Cardiac muscle cell (in vitro differentiated cells and primary cell): ENCODE measurements around the gene XNDC1N. TPM values are rescaled to one million over a fixed set of nuclear protein-coding genes. Genes with fewer than 3 reads are reported as not detected.

Experiments
- DNase-seq, 2 donors: peaks; one replicate each; pipeline versions ENCODE4 v3.0.0 to v3.0.0-alpha.2; 2010 to 2017; ENCODE audit warnings: low read depth in 1 of 2, low spot score in 1 of 2
- H3K27ac ChIP-seq: fragments of 200-600 bp; sonication (generic); 2 replicates; pipeline ENCODE4 v1.5.1; 2016
- H3K27me3 ChIP-seq: fragments of 200-600 bp; sonication (generic); 2 replicates; pipeline ENCODE4 v1.6.0; 2016; ENCODE audit warnings: control low read depth
- H3K36me3 ChIP-seq: fragments of 200-600 bp; sonication (generic); 2 replicates; pipeline ENCODE4 v1.5.1; 2016; ENCODE audit warnings: control low read depth
- H3K4me1 ChIP-seq: fragments of 200-600 bp; sonication (generic); 2 replicates; pipeline ENCODE4 v1.8.1; 2017; ENCODE audit warnings: low read depth, mild to moderate bottlenecking, mixed run types
- H3K4me3 ChIP-seq: fragments of 200-600 bp; sonication (generic); 2 replicates; pipeline ENCODE4 v1.5.1; 2016; ENCODE audit warnings: mild to moderate bottlenecking
- H3K9me3 ChIP-seq: fragments of 200-600 bp; sonication (generic); 2 replicates; pipeline ENCODE4 v1.5.1; 2017; ENCODE audit warnings: low read depth, mild to moderate bottlenecking, control low read depth
- CTCF ChIP-seq: IDR thresholded peaks from 2 replicates; pipeline ENCODE4 v1.5.1; 2012; ENCODE audit warnings: low read depth, mild to moderate bottlenecking, low read length
- polyA plus RNA-seq: library from polyadenylated mRNA; unstranded; fragments of >200 nt; fragmentation: Nextera tagmentation; extraction: Ambion mirVana; gene quantifications from 2 replicates; pipeline ENCODE4 v1.2.1, GENCODE V29; 2016
- total RNA-seq: library from RNA; depleted of rRNA; stranded (reverse); fragments of >200 nt; gene quantifications from 2 replicates; pipeline ENCODE4 v1.2.3, GENCODE V29; 2016

Gene XNDC1N
- total and polyA plus RNA-seq, 2 experiments from 2014 or later, result 7.9 to 8.0 TPM

- DNase-seq, result no peak
- Histone ChIP-seq H3K4me1 (no peaks in the 10 kb centered on the region), H3K36me3 (no peaks in the 10 kb centered on the region), H3K9me3 (no peaks in the 10 kb centered on the region), H3K4me3 (no peak overlapping the region), H3K27me3 (no peaks in the 10 kb centered on the region), H3K27ac (peak overlapping the region; percentile 0)
- no peak for TF ChIP-seq CTCF
Observed at GRCh38 chr11:71949034-71949433, 20.6 kb upstream of the XNDC1N start.

GRCh38 chr11:71948314-71949027 is 20.1 kb upstream of the XNDC1N start:
- peak in 1 of 2 donors; percentile 2 for DNase-seq
- no peak overlapping the region for H3K4me3 ChIP-seq
- peak overlapping the region; percentile 0 for H3K27ac ChIP-seq
- no peaks in the 10 kb centered on the region for H3K27me3 ChIP-seq
- H3K4me1 ChIP-seq, result no peaks in the 10 kb centered on the region
- H3K36me3 ChIP-seq, result no peaks in the 10 kb centered on the region
- TF ChIP-seq CTCF, result no peak
- no peaks in the 10 kb centered on the region for H3K9me3 ChIP-seq

- H3K4me1 ChIP-seq, result no peaks in the 10 kb centered on the region
- H3K9me3 ChIP-seq, result no peaks in the 10 kb centered on the region
- DNase-seq, result no peak
- H3K27me3 ChIP-seq, result no peaks in the 10 kb centered on the region
- TF ChIP-seq CTCF, result no peak
- no peak overlapping the region for H3K27ac ChIP-seq
- no peak overlapping the region for H3K4me3 ChIP-seq
- H3K36me3 ChIP-seq, result no peaks in the 10 kb centered on the region
Observed at GRCh38 chr11:71947498-71947897, 19.1 kb upstream of the XNDC1N start.

- no peaks in the 10 kb centered on the region for H3K27me3 ChIP-seq
- peaks cover under 1% of the 10 kb centered on the region for H3K4me1 ChIP-seq
- H3K4me3 ChIP-seq, result no peak overlapping the region
- DNase-seq, result peak in 1 of 2 donors; percentile 46
- H3K9me3 ChIP-seq, result no peaks in the 10 kb centered on the region
- H3K27ac ChIP-seq, result no peak overlapping the region
- no peaks in the 10 kb centered on the region for H3K36me3 ChIP-seq
- no peak for TF ChIP-seq CTCF
Observed at GRCh38 chr11:71946144-71946571, 17.8 kb upstream of the XNDC1N start.

- H3K36me3 ChIP-seq, result no peaks in the 10 kb centered on the region
- H3K9me3 ChIP-seq, result no peaks in the 10 kb centered on the region
- peak overlapping the region; percentile 64 for H3K27ac ChIP-seq
- peaks cover 11% of the 10 kb centered on the region for H3K4me1 ChIP-seq
- no peak for TF ChIP-seq CTCF
- H3K4me3 ChIP-seq, result no peak overlapping the region
- no peak for DNase-seq
- no peaks in the 10 kb centered on the region for H3K27me3 ChIP-seq
Observed at GRCh38 chr11:71940561-71941219, 12.3 kb upstream of the XNDC1N start.
